Cardiac fibroblast (primary cell): Measurements from ENCODE around the gene CYP1A2.
"Not testable (repeated sequence)": the region's sequence is repeated elsewhere in the genome, so short reads cannot be mapped to it uniquely, and the experiment has no call there.

Source experiments
- DNase-seq, 2 donors: peaks; one replicate each; pipeline versions ENCODE4 v3.0.0 to v3.0.0-alpha.2; 2010; ENCODE audit warnings: low read depth in 2 of 2
- H3K4me3 ChIP-seq, 2 donors: replicated peaks in 1 of 2; 1 replicate in 1 of 2; 2 replicates in 1 of 2; pipeline ENCODE4 v1.5.1; 2011; ENCODE audit warnings: low read depth in 2 of 2, low read length in 2 of 2, mild to moderate bottlenecking in 2 of 2, moderate library complexity in 1 of 2
- TF ChIP-seq, protein P1 (sequence below): IDR thresholded peaks from one replicate; pipeline ENCODE4 v1.5.1; 2011; ENCODE audit warnings: low read depth, mild to moderate bottlenecking, low read length, inconsistent platforms

CYP1A2 gene

GRCh38 chr15:74726774-74727164 lies 21.9 kb upstream of the CYP1A2 start:
- no peak for DNase-seq
- TF ChIP-seq, protein P1, sequence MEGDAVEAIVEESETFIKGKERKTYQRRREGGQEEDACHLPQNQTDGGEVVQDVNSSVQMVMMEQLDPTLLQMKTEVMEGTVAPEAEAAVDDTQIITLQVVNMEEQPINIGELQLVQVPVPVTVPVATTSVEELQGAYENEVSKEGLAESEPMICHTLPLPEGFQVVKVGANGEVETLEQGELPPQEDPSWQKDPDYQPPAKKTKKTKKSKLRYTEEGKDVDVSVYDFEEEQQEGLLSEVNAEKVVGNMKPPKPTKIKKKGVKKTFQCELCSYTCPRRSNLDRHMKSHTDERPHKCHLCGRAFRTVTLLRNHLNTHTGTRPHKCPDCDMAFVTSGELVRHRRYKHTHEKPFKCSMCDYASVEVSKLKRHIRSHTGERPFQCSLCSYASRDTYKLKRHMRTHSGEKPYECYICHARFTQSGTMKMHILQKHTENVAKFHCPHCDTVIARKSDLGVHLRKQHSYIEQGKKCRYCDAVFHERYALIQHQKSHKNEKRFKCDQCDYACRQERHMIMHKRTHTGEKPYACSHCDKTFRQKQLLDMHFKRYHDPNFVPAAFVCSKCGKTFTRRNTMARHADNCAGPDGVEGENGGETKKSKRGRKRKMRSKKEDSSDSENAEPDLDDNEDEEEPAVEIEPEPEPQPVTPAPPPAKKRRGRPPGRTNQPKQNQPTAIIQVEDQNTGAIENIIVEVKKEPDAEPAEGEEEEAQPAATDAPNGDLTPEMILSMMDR: no peak
- H3K4me3 ChIP-seq: peak overlapping the region; percentile 28 to 51

- DNase-seq: no peak
Observed at GRCh38 chr15:74727727-74728126, 20.9 kb upstream of the CYP1A2 start.

GRCh38 chr15:74728699-74729098 lies 19.9 kb upstream of the CYP1A2 start:
- DNase-seq, H3K4me3 ChIP-seq: not testable (repeated sequence)

More at GRCh38 chr15:74727727-74728126, 20.9 kb upstream of the CYP1A2 start:
- TF ChIP-seq, protein P1: no peak
- H3K4me3 ChIP-seq: no peak overlapping the region

DNA sequence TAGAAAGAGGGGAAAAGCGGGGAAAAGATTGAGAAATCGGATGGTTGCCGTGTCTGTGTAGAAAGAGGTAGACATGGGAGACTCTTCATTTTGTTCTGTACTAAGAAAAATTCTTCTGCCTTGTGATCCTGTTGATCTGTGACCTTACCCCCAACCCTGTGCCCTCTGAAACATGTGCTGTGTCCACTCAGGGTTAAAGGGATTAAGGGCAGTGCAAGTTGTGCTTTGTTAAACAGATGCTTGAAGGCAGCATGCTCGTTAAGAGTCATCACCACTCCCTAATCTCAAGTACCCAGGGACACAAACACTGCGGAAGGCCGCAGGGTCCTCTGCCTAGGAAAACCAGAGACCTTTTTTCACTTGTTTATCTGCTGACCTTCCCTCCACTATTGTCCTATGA lies 19.3 kb upstream of the CYP1A2 start:
- DNase-seq, H3K4me3 ChIP-seq: not testable (repeated sequence)

GRCh38 chr15:74730619-74731316 lies 17.9 kb upstream of the CYP1A2 start:
- TF ChIP-seq, protein P1: no peak
- DNase-seq: no peak
- H3K4me3 ChIP-seq: no peak overlapping the region

- TF ChIP-seq, protein P1: no peak
- no peak overlapping the region for H3K4me3 ChIP-seq
- no peak for DNase-seq
Observed at GRCh38 chr15:74732846-74733245, 15.8 kb upstream of the CYP1A2 start.

- TF ChIP-seq, protein P1: no peak
- no peak for DNase-seq
- H3K4me3 ChIP-seq: no peak overlapping the region
Observed at GRCh38 chr15:74733269-74733668, 15.4 kb upstream of the CYP1A2 start.

DNA sequence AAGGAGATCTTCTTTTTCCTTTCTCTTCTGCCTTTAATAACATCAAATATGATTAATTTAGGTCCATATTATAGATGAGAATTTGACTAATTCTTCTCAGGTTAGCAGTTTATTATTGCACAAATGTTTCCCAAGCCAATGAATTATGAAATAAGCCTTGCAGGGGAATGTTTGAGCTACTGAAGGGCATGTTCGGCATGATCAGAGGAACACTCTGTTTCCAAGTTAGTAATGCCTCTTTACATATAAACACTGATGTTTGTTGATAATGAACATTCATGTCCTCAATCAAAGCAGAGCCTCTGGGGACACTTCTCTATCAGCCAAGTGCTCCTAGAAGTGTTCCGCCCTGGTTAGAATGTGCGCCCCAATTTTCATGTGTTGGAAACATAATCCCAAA lies 13.3 kb upstream of the CYP1A2 start:
- TF ChIP-seq, protein P1: no peak
- H3K4me3 ChIP-seq: no peak overlapping the region
- DNase-seq: no peak

- DNase-seq, H3K4me3 ChIP-seq: not testable (repeated sequence)
Observed at GRCh38 chr15:74738239-74738638, 10.4 kb upstream of the CYP1A2 start.
